Sigmoid colon (tissue), 4 donors: ENCODE data around the gene GLYAT.

Experiments used
- CTCF ChIP-seq, 4 experiments: fragments of 450-650 bp in 3 of 4; fragments of 200-600 bp in 1 of 4; IDR thresholded peaks; one replicate each; pipeline ENCODE4 v1.5.1; 2016 to 2019; ENCODE audit warnings: antibody characterized with exemption in 4 of 4, mild to moderate bottlenecking in 3 of 4, moderate library complexity in 2 of 4
- EP300 ChIP-seq, 4 donors: sonication (generic); formaldehyde crosslinking; IDR thresholded peaks; one replicate each; pipeline ENCODE4 v1.6.1; 2017; ENCODE audit warnings: antibody characterized with exemption in 4 of 4
- POLR2A ChIP-seq, 2 donors: fragments of 450-650 bp; IDR thresholded peaks; one replicate each; pipeline ENCODE4 v1.6.1; 2016; ENCODE audit warnings: antibody characterized with exemption in 2 of 2, mild to moderate bottlenecking in 2 of 2, moderate library complexity in 2 of 2
- POLR2AphosphoS5 ChIP-seq, 4 donors: sonication (generic); formaldehyde crosslinking; IDR thresholded peaks; one replicate each; pipeline ENCODE4 v1.6.1; 2017; ENCODE audit warnings: antibody characterized with exemption in 4 of 4

GRCh38 chr11:58676563-58677135 lies 55.1 kb downstream of the GLYAT start:
- TF ChIP-seq CTCF (IDR thresholded peaks at IDR 0.05) (no peak), POLR2AphosphoS5 (IDR thresholded peaks at IDR 0.05) (no peak), EP300 (IDR thresholded peaks at IDR 0.05) (no peak), POLR2A (IDR thresholded peaks at IDR 0.05) (no peak)
